HG03095 (cell line): ENCODE results near the gene RNU6-7.

Experiments
- ATAC-seq: cut with Tn5 transposase; IDR thresholded peaks from one replicate; pipeline ENCODE4 v1.9.1; 2021; ENCODE audit warnings: moderate library complexity; ENCODE audit not compliant: unreplicated experiment

Gene RNU6-7

DNA sequence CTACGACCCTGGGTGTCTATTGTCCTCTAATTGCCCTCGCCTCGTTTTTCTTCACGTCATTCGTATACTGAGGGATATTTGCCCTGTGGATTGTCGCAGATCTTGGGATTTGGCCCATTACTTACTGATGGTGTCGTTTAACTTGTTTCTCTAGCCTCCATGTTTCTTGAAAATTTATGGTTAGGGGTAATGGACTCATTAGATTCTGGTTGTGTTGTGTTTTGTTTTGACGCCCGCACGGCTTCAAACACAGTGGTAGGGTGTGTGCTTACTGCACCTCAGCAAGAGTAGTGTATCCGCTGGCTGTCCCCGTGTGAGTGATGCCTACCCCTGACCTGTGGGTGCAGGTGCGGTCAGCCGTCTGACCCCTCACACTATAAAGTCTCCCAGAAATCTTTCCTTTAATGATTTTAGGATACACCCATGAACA is 2.1 kb downstream of the RNU6-7 start:
- no peak for ATAC-seq

DNA sequence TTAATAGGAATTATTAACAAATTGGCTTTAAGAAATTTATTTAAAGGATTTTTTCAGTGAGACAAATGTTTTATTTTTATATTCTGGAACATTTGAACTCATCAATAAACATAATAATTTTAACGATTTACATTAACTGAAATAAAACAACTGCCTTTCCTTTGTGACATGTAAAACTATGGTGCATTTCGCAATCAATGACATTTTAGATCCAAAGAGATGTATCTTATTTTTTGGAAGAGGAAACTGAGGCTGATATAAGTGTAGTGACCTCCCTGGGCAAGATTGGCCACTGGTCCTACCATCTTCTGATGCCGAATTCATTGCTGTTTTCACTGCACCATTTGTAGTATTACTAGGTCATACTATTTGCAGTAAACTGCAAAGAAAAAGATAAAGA is 3.7 kb downstream of the RNU6-7 start:
- no peak for ATAC-seq

DNA sequence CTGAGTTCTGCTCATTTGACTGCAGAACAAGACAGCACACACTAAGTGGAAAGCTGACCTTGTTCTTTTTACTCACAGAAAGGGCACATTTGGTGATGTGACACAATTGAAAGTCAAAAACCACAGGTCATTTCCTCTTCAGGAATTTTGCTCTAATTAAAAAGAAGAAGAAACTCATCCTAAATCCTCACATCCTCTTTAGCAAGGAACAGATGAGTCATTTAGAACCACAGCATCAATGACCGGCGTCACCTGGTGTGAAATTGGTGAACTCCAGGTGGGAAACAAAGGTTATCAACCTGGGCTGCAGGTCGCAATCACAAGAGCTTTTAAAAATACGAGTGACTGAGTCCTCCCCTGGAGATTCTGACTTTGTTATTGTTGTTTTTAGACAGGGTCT is 4.1 kb downstream of the RNU6-7 start:
- ATAC-seq = no peak

DNA sequence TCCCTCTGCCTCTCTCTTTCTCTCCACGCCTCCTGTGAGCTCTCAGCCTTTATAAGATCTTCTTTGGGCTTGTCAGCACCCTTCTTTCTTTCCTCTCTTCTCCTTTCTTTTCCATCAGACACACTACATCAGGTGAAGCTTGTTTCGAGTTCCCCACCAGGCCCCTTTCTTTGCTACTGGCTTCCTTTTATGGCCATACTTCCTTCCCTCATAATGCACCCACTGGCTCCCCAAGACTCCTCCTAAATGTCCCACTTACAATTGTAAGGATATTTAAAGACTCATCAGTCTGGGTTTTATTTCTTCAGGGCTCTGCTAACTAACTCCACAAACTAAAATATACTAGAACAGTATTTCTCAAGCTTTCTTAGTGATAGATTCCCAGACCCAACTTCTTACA is 4.7 kb downstream of the RNU6-7 start:
- no peak for ATAC-seq

DNA sequence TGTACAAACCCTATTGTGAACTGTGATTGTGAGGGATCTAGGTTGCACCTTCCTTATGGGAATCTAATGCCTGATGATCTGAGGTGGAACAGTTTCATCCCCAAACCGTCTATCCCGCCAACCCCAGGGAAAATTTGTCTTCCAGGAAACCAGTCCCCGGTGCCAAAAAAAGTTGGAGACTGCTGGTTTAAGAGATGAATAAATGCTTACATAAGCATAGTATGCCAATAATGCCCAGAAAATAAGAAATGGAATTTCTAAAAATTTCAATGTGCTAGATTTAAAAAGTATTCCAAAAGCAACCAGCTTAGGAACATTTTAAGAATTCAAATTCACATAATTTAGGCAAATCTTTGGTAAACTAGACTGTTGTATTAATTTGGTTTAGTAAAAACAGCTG is 6.6 kb downstream of the RNU6-7 start:
- ATAC-seq = no peak

DNA sequence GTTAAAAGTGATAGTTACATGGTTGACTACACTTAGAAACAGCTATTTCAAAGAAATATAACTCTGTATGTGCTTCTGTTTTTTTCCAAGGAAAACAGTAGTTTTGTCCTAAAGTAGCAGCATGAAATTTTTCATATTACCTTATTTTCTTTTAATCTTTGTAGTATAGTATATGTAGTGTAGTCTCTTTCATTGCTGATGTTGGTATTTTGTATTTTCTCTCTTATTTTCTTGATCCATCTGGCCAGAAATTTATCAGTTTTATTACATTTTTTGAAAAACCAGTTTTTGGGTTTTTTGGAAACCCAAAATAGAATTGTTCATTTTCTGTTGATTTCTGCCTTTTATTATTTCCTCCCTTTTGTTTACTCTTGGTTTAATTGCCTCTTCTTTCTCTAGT is 7.6 kb downstream of the RNU6-7 start:
- no peak for ATAC-seq

- no peak for ATAC-seq
Measured at GRCh38 chr14:32211068-32211404, 9.2 kb downstream of the RNU6-7 start.

GRCh38 chr14:32212833-32213232 is 11.0 kb downstream of the RNU6-7 start:
- ATAC-seq = no peak

DNA sequence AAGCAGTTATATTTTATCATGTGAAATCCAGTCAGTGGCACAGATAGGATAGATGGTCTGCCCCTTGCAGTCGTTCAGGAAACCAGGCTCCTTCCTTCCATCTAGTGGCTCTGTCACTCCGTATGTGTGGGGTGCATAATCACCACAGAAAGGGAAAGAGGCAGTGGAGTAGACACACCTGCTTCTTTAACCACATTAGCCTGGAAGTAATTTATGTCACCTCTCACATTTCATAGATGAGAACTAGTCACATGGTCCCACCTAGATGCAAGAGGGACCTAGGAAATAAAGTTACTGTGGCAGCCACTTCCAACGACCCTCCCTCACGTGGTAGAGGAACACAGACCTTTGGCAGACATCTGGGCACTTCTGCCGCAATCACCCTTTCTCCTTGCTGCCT is 15.5 kb downstream of the RNU6-7 start:
- ATAC-seq = no peak

- ATAC-seq = no peak
Measured at GRCh38 chr14:32224737-32225377, 23.0 kb downstream of the RNU6-7 start.

GRCh38 chr14:32225378-32225920 is 23.6 kb downstream of the RNU6-7 start:
- no peak for ATAC-seq

- ATAC-seq = no peak
Measured at GRCh38 chr14:32226056-32226455, 24.2 kb downstream of the RNU6-7 start.

GRCh38 chr14:32230181-32230580 is 28.3 kb downstream of the RNU6-7 start:
- ATAC-seq = no peak

- ATAC-seq = no peak
Measured at GRCh38 chr14:32230695-32231280, 28.9 kb downstream of the RNU6-7 start.

GRCh38 chr14:32232481-32232880 is 30.6 kb downstream of the RNU6-7 start:
- no peak for ATAC-seq

DNA sequence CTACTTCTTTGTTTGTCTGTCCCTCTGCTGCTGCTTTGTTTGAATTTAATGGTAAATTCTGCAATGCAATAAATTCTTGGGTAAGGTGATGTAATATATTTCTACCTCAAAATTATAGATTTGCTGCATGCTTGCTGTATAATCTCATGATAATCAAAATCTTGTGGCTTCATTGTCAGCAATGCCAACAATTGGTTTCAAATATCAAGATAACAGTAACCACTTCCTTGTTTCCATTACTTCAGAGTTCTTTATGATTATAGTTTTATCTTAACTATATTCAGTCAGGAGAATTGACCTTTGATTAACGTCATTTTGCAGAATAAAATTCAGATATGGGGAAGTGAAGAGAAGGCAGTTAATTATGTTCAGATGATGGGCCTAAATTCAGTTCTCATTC is 31.4 kb downstream of the RNU6-7 start:
- ATAC-seq = no peak

DNA sequence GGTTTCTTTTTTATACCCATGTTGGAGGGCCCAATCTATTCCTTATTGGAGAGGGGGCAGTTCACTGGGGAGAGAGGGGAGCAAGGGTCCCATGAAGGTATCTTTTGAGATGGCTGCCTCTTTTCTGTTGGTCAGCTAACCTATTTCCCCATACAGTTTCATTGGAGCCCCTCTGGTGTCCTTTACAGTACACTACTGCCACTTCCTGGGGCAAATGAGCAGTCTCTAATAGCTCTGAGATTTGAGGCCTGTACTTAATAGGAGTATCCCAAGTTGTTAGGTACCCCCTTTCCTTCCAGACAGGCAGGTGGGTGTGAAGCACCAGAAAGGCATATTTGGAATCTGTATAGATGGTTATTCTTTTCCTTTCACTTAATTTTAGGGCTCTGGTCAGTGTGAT is 42.6 kb downstream of the RNU6-7 start:
- no peak for ATAC-seq

- ATAC-seq = no peak
Measured at GRCh38 chr14:32246751-32247150, 44.9 kb downstream of the RNU6-7 start.

- no peak for ATAC-seq
Measured at GRCh38 chr14:32249371-32249770, 47.5 kb downstream of the RNU6-7 start.

DNA sequence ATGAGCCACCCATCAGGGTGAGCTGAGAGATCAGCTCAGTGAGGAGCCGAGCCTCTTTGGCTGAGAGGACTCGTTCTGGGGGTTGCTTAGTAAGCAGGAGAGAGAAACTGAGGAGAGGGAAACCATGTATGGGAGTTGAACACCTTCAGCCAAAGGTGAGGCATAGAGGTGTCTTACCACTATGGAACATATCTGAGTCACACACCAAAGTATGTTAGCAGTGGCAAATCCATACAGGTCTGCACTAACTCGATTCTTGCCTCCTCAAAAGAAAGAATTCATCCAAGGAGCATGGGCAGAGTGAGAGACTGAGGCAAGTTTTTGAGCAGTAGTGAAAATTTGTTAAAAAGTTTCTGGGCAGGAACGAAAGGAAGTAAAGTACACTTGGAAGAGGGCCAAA is 47.9 kb downstream of the RNU6-7 start:
- no peak for ATAC-seq

DNA sequence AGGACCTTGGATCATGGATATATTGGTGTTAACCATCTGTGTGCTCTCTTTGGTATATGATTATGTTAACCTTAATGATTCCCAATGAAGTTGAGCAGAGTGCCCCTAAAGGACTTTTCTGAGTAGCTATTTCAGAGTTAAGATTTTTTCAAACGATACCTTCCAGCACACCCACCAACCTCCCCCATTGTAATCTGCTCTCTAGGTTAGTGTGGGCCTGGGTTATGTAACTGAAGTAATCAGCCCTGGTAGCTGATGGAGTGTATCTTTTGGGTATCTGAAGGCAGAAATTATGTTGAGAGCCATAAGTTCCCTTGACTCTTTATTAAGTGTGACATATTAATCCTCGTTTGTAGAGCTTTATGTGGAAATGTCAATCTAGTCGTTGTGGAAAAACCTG is 48.8 kb downstream of the RNU6-7 start:
- ATAC-seq = no peak

DNA sequence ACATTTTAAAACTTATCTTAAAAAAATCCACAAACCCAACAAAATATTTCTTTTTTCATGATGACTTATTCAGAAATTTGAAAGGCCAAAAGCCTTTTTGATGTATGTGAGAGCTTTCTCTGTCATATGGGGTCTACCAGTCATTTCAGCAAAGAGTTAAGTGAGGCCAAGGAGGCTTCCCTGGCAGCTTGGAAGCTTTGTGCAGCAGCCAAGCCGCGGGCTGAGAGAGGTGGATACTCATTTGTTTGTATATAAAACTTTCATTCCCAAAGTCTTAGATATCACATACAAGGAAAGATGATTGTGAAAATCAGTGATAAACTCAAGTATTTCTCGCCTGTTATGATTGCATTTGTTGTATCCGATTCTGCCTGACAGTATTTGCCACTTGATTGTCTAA is 49.7 kb downstream of the RNU6-7 start:
- ATAC-seq = no peak
